ENCODE data around the gene LRP10. TPM values are rescaled to one million over a fixed set of nuclear protein-coding genes. Genes with fewer than 3 reads are reported as not detected.
"Not testable (repeated sequence)": the region's sequence is repeated elsewhere in the genome, so short reads cannot be mapped to it uniquely, and the experiment has no call there.

The LRP10 gene
- total RNA-seq, 1 donor from 2014 or later: 59.4 TPM

GRCh38 chr14:22843123-22843925 is 28.2 kb upstream of the LRP10 start:
- no peak for DNase-seq

- DNase-seq: no peak
These were observed 27.1 kb upstream of the LRP10 start for GRCh38 chr14:22844221-22845102.

- no peak for DNase-seq
These were observed 26.5 kb upstream of the LRP10 start for GRCh38 chr14:22845103-22845394.

- DNase-seq: no peak
These were observed 25.5 kb upstream of the LRP10 start for GRCh38 chr14:22845821-22846625.

GRCh38 chr14:22846811-22847307 is 24.7 kb upstream of the LRP10 start:
- DNase-seq: no peak

GRCh38 chr14:22847661-22848341 is 23.7 kb upstream of the LRP10 start:
- DNase-seq: peak; percentile 45

GRCh38 chr14:22848351-22849164 is 23.0 kb upstream of the LRP10 start:
- DNase-seq: peak; percentile 78

- DNase-seq: no peak
These were observed 22.2 kb upstream of the LRP10 start for GRCh38 chr14:22849212-22849819.

GRCh38 chr14:22850944-22851764 is 20.4 kb upstream of the LRP10 start:
- DNase-seq: peak; percentile 95

- DNase-seq: not testable (repeated sequence)
These were observed 19.4 kb upstream of the LRP10 start for GRCh38 chr14:22852178-22852577.

GRCh38 chr14:22852599-22852939 is 19.0 kb upstream of the LRP10 start:
- no peak for DNase-seq

GRCh38 chr14:22852940-22853767 is 18.4 kb upstream of the LRP10 start:
- peak; percentile 92 for DNase-seq

GRCh38 chr14:22854296-22854695 is 17.2 kb upstream of the LRP10 start:
- DNase-seq: not testable (repeated sequence)

- DNase-seq: no peak
These were observed 16.4 kb upstream of the LRP10 start for GRCh38 chr14:22854963-22855724.

- no peak for DNase-seq
These were observed 15.1 kb upstream of the LRP10 start for GRCh38 chr14:22856428-22856827.

- not testable (repeated sequence) for DNase-seq
These were observed 11.2 kb upstream of the LRP10 start for GRCh38 chr14:22860377-22860776.

GRCh38 chr14:22861651-22862050 is 9.9 kb upstream of the LRP10 start:
- no peak for DNase-seq

- no peak for DNase-seq
These were observed 6.6 kb upstream of the LRP10 start for GRCh38 chr14:22864979-22865378.

Data from dermis blood vessel endothelial cell (primary cell).